Nephron progenitor cell (in vitro differentiated cells): ENCODE data around the gene ZFP90.

Experiments
- DNase-seq: peaks from one replicate; pipeline ENCODE4 v3.0.0; 2021
- H3K27ac Mint-ChIP-seq: 2 replicates; pipeline ENCODE4 v1.8.0; 2021; ENCODE audit warnings: mild to moderate bottlenecking, moderate library complexity, mixed read lengths
- H3K27me3 Mint-ChIP-seq: 2 replicates; pipeline ENCODE4 v1.8.0; 2021; ENCODE audit warnings: mild to moderate bottlenecking, low read depth, mixed read lengths; ENCODE audit not compliant: poor library complexity
- H3K36me3 Mint-ChIP-seq: 2 replicates; pipeline ENCODE4 v1.8.0; 2021; ENCODE audit warnings: low read depth, mixed read lengths
- H3K4me1 Mint-ChIP-seq: 2 replicates; pipeline ENCODE4 v1.8.0; 2021; ENCODE audit warnings: mixed read lengths
- H3K4me3 Mint-ChIP-seq: 2 replicates; pipeline ENCODE4 v1.8.0; 2021; ENCODE audit warnings: mild to moderate bottlenecking, moderate library complexity, mixed read lengths
- H3K9me3 Mint-ChIP-seq: 2 replicates; pipeline ENCODE4 v1.8.0; 2021; ENCODE audit warnings: mild to moderate bottlenecking, moderate library complexity, mixed read lengths
- CTCF ChIP-seq: fragments of 200-600 bp; sonication (generic); IDR thresholded peaks from 2 replicates; pipeline ENCODE4 v1.5.0; 2021; ENCODE audit warnings: antibody characterized with exemption

The ZFP90 gene

GRCh38 chr16:68504066-68504465 lies 35.0 kb upstream of the ZFP90 start:
- TF ChIP-seq CTCF, result no peak
- H3K27ac Mint-ChIP-seq, result no peak overlapping the region
- no peaks in the 10 kb centered on the region for H3K9me3 Mint-ChIP-seq
- H3K27me3 Mint-ChIP-seq, result peaks cover 49% of the 10 kb centered on the region
- DNase-seq, result no peak
- no peaks in the 10 kb centered on the region for H3K36me3 Mint-ChIP-seq
- H3K4me3 Mint-ChIP-seq, result no peak overlapping the region
- H3K4me1 Mint-ChIP-seq, result no peaks in the 10 kb centered on the region

GRCh38 chr16:68506331-68507053 lies 32.6 kb upstream of the ZFP90 start:
- TF ChIP-seq CTCF, result no peak
- H3K4me1 Mint-ChIP-seq, result peaks cover 7% of the 10 kb centered on the region
- DNase-seq, result no peak
- peaks cover 49% of the 10 kb centered on the region for H3K27me3 Mint-ChIP-seq
- H3K4me3 Mint-ChIP-seq, result no peak overlapping the region
- H3K9me3 Mint-ChIP-seq, result no peaks in the 10 kb centered on the region
- H3K27ac Mint-ChIP-seq, result no peak overlapping the region
- no peaks in the 10 kb centered on the region for H3K36me3 Mint-ChIP-seq

GRCh38 chr16:68508013-68508412 lies 31.1 kb upstream of the ZFP90 start:
- Mint-ChIP-seq H3K4me1 (peaks cover 15% of the 10 kb centered on the region), H3K9me3 (no peaks in the 10 kb centered on the region), H3K4me3 (no peak overlapping the region), H3K27me3 (peaks cover 49% of the 10 kb centered on the region), H3K27ac (no peak overlapping the region), H3K36me3 (no peaks in the 10 kb centered on the region)
- TF ChIP-seq CTCF, result no peak
- no peak for DNase-seq

- no peak for TF ChIP-seq CTCF
- Mint-ChIP-seq H3K27me3 (peaks cover 48% of the 10 kb centered on the region), H3K4me1 (peaks cover 15% of the 10 kb centered on the region), H3K27ac (no peak overlapping the region), H3K36me3 (no peaks in the 10 kb centered on the region), H3K9me3 (no peaks in the 10 kb centered on the region), H3K4me3 (no peak overlapping the region)
- DNase-seq, result no peak
These were observed 30.4 kb upstream of the ZFP90 start for GRCh38 chr16:68508641-68509240.

- Mint-ChIP-seq H3K27ac (no peak overlapping the region), H3K9me3 (no peaks in the 10 kb centered on the region), H3K27me3 (peaks cover 44% of the 10 kb centered on the region), H3K4me3 (no peak overlapping the region), H3K36me3 (no peaks in the 10 kb centered on the region), H3K4me1 (peaks cover 15% of the 10 kb centered on the region)
- no peak for TF ChIP-seq CTCF
- DNase-seq, result no peak
These were observed 29.7 kb upstream of the ZFP90 start for GRCh38 chr16:68509381-68509780.

GRCh38 chr16:68510775-68511174 lies 28.3 kb upstream of the ZFP90 start:
- H3K4me1 Mint-ChIP-seq, result peaks cover 15% of the 10 kb centered on the region
- H3K36me3 Mint-ChIP-seq, result no peaks in the 10 kb centered on the region
- no peak for TF ChIP-seq CTCF
- H3K4me3 Mint-ChIP-seq, result no peak overlapping the region
- DNase-seq, result no peak
- no peak overlapping the region for H3K27ac Mint-ChIP-seq
- H3K27me3 Mint-ChIP-seq, result peaks cover 37% of the 10 kb centered on the region
- no peaks in the 10 kb centered on the region for H3K9me3 Mint-ChIP-seq
